ENCODE measurements around the gene FBLIM1. TPM values are rescaled to one million over a fixed set of nuclear protein-coding genes. Genes with fewer than 3 reads are reported as not detected.
A peak's percentile ranks its signal among the peaks of the same experiment; 100 is the strongest.

Gene FBLIM1
- total RNA-seq, 1 donor from 2014 or later: 89.1 TPM

GRCh38 chr1:15738416-15739113 lies 20.0 kb upstream of the FBLIM1 start:
- peak overlapping the region; percentile 95 for H3K27ac ChIP-seq (replicated peaks)
- peak overlapping the region; percentile 64 for H3K4me3 ChIP-seq
- intact Hi-C loops (cut with micrococcal nuclease): no loop called here
- TF ChIP-seq CTCF (IDR thresholded peaks at IDR 0.05; ENCODE audit: borderline replicate concordance): no peak
- H3K9me3 ChIP-seq (replicated peaks): no peaks in the 10 kb centered on the region
- peaks cover 63% of the 10 kb centered on the region for H3K4me1 ChIP-seq
- H3K36me3 ChIP-seq: peaks cover 14% of the 10 kb centered on the region
- no peaks in the 10 kb centered on the region for H3K27me3 ChIP-seq (ENCODE audit: low read depth)
- no peak for DNase-seq

- peaks cover 61% of the 10 kb centered on the region for H3K4me1 ChIP-seq
- no peak for DNase-seq
- H3K27ac ChIP-seq (replicated peaks): peak overlapping the region; percentile 95
- TF ChIP-seq CTCF (IDR thresholded peaks at IDR 0.05; ENCODE audit: borderline replicate concordance): no peak
- no peaks in the 10 kb centered on the region for H3K9me3 ChIP-seq (replicated peaks)
- H3K36me3 ChIP-seq: peaks cover 8% of the 10 kb centered on the region
- H3K27me3 ChIP-seq (ENCODE audit: low read depth): no peaks in the 10 kb centered on the region
- intact Hi-C loops (cut with micrococcal nuclease): no loop called here
- H3K4me3 ChIP-seq: no peak overlapping the region
Measured at GRCh38 chr1:15739259-15739658, 19.3 kb upstream of the FBLIM1 start.

- intact Hi-C loops (cut with micrococcal nuclease): no loop called here
- Histone ChIP-seq H3K9me3 (replicated peaks) (no peaks in the 10 kb centered on the region), H3K27me3 (ENCODE audit: low read depth) (no peaks in the 10 kb centered on the region), H3K36me3 (peaks cover 3% of the 10 kb centered on the region), H3K4me3 (no peak overlapping the region), H3K4me1 (peaks cover 56% of the 10 kb centered on the region), H3K27ac (replicated peaks) (no peak overlapping the region)
- peak; percentile 30 for TF ChIP-seq CTCF (IDR thresholded peaks at IDR 0.05; ENCODE audit: borderline replicate concordance)
- no peak for DNase-seq
Measured at GRCh38 chr1:15739745-15740144, 18.9 kb upstream of the FBLIM1 start.

GRCh38 chr1:15740924-15741850 lies 17.4 kb upstream of the FBLIM1 start:
- Histone ChIP-seq H3K4me3 (no peak overlapping the region), H3K27ac (replicated peaks) (no peak overlapping the region), H3K9me3 (replicated peaks) (no peaks in the 10 kb centered on the region), H3K4me1 (peaks cover 43% of the 10 kb centered on the region), H3K36me3 (no peaks in the 10 kb centered on the region), H3K27me3 (ENCODE audit: low read depth) (no peaks in the 10 kb centered on the region)
- DNase-seq: peak; percentile 66
- peak; percentile 84 for TF ChIP-seq CTCF (IDR thresholded peaks at IDR 0.05; ENCODE audit: borderline replicate concordance)
- intact Hi-C loops (cut with micrococcal nuclease): no loop called here

- H3K4me1 ChIP-seq: peaks cover 32% of the 10 kb centered on the region
- H3K27me3 ChIP-seq (ENCODE audit: low read depth): no peaks in the 10 kb centered on the region
- DNase-seq: no peak
- no peaks in the 10 kb centered on the region for H3K9me3 ChIP-seq (replicated peaks)
- no peak within 1 kb of the TSS for H3K27ac ChIP-seq (replicated peaks)
- intact Hi-C loops (cut with micrococcal nuclease): no loop called here
- H3K36me3 ChIP-seq: no peaks in the 10 kb centered on the region
- no peak for TF ChIP-seq CTCF (IDR thresholded peaks at IDR 0.05; ENCODE audit: borderline replicate concordance)
- no peak within 1 kb of the TSS for H3K4me3 ChIP-seq
Measured at GRCh38 chr1:15742339-15742801, 16.2 kb upstream of the FBLIM1 start, which contains the start of gene TMEM82. TMEM82 (plus strand) TSS chr1:15742499; CDS start chr1:15742560, 61 bp downstream.
